Measurements from ENCODE around the gene ZBTB2.
"Not testable (repeated sequence)": the region's sequence is repeated elsewhere in the genome, so short reads cannot be mapped to it uniquely, and the experiment has no call there.

ZBTB2 gene

GRCh38 chr6:151370509-151371078, 20.8 kb downstream of the ZBTB2 start:
- DNase-seq (ENCODE audit: low read depth), result no peak

- DNase-seq (ENCODE audit: low read depth), result no peak
Measured at GRCh38 chr6:151365233-151365632, 26.1 kb downstream of the ZBTB2 start.

GRCh38 chr6:151359486-151359885, 31.9 kb downstream of the ZBTB2 start:
- no peak for DNase-seq (ENCODE audit: low read depth)

- no peak for DNase-seq (ENCODE audit: low read depth)
Measured at GRCh38 chr6:151358475-151358874, 32.9 kb downstream of the ZBTB2 start.

- DNase-seq (ENCODE audit: low read depth), result no peak
Measured at GRCh38 chr6:151357758-151358436, 33.5 kb downstream of the ZBTB2 start.

- not testable (repeated sequence) for DNase-seq (ENCODE audit: low read depth)
Measured at GRCh38 chr6:151356983-151357382, 34.4 kb downstream of the ZBTB2 start.

GRCh38 chr6:151353795-151354194, 37.6 kb downstream of the ZBTB2 start:
- DNase-seq (ENCODE audit: low read depth), result no peak

GRCh38 chr6:151352410-151353396, 38.7 kb downstream of the ZBTB2 start:
- no peak for DNase-seq (ENCODE audit: low read depth)

GRCh38 chr6:151351731-151352130, 39.6 kb downstream of the ZBTB2 start:
- no peak for DNase-seq (ENCODE audit: low read depth)

GRCh38 chr6:151351146-151351700, 40.1 kb downstream of the ZBTB2 start:
- DNase-seq (ENCODE audit: low read depth), result no peak

GRCh38 chr6:151350442-151351145, 40.8 kb downstream of the ZBTB2 start:
- DNase-seq (ENCODE audit: low read depth), result no peak

GRCh38 chr6:151349651-151350270, 41.6 kb downstream of the ZBTB2 start:
- DNase-seq (ENCODE audit: low read depth), result no peak

- not testable (repeated sequence) for DNase-seq (ENCODE audit: low read depth)
Measured at GRCh38 chr6:151342750-151343149, 48.6 kb downstream of the ZBTB2 start.

- no peak for DNase-seq (ENCODE audit: low read depth)
Measured at GRCh38 chr6:151341476-151342195, 49.7 kb downstream of the ZBTB2 start.

GRCh38 chr6:151340219-151340978, 51.0 kb downstream of the ZBTB2 start:
- no peak for DNase-seq (ENCODE audit: low read depth)

GRCh38 chr6:151339369-151339768, 52.0 kb downstream of the ZBTB2 start:
- DNase-seq (ENCODE audit: low read depth), result no peak

- DNase-seq (ENCODE audit: low read depth), result no peak
Measured at GRCh38 chr6:151338651-151339200, 52.6 kb downstream of the ZBTB2 start.

- no peak for DNase-seq (ENCODE audit: low read depth)
Measured at GRCh38 chr6:151335930-151336329, 55.4 kb downstream of the ZBTB2 start.

GRCh38 chr6:151330130-151330696, 61.1 kb downstream of the ZBTB2 start:
- no peak for DNase-seq (ENCODE audit: low read depth)

All from T-helper 22 cell (primary cell).